Measurements from ENCODE around the gene SERPIND1.

- no peak for TF ChIP-seq CTCF (IDR thresholded peaks at IDR 0.05)
- TF ChIP-seq EZH2 (IDR thresholded peaks at IDR 0.05; ENCODE audit: borderline replicate concordance, insufficient read depth, low read depth, low read length, poor library complexity, severe bottlenecking): no peak
Observed at GRCh38 chr22:20825624-20826023, 51.7 kb downstream of the SERPIND1 start.
